Progenitor cell of endocrine pancreas (in vitro differentiated cells): ENCODE measurements around the gene KDM4B. TPM values are rescaled to one million over a fixed set of nuclear protein-coding genes. Genes with fewer than 3 reads are reported as not detected.

Source experiments
- DNase-seq: peaks from one replicate; pipeline ENCODE4 v3.0.0; 2021; ENCODE audit warnings: low spot score; ENCODE audit not compliant: unreplicated experiment
- H3K27ac Mint-ChIP-seq: 2 replicates; pipeline ENCODE4 v1.8.0; 2021; ENCODE audit warnings: mild to moderate bottlenecking, moderate library complexity, mixed read lengths
- H3K27me3 Mint-ChIP-seq: 2 replicates; pipeline ENCODE4 v1.8.0; 2021; ENCODE audit warnings: mixed read lengths
- H3K36me3 Mint-ChIP-seq: 2 replicates; pipeline ENCODE4 v1.8.0; 2022; ENCODE audit warnings: mixed read lengths; ENCODE audit not compliant: insufficient read depth
- H3K4me1 Mint-ChIP-seq: 2 replicates; pipeline ENCODE4 v1.8.0; 2021; ENCODE audit warnings: low read depth, mixed read lengths
- H3K4me3 Mint-ChIP-seq: 2 replicates; pipeline ENCODE4 v1.8.0; 2021; ENCODE audit warnings: low read depth, mild to moderate bottlenecking, moderate library complexity, mixed read lengths
- H3K9me3 Mint-ChIP-seq: 2 replicates; pipeline ENCODE4 v1.8.0; 2021; ENCODE audit warnings: low read depth, mixed read lengths
- total RNA-seq: library from RNA; stranded (reverse); gene quantifications from 2 replicates; pipeline ENCODE4 v1.2.1, GENCODE V29; 2021
- TF ChIP-seq, protein P1 (sequence below): fragments of 200-600 bp; sonication (generic); IDR thresholded peaks from one replicate; pipeline ENCODE4 v1.5.0; 2021; ENCODE audit warnings: antibody characterized with exemption, mild to moderate bottlenecking; ENCODE audit not compliant: unreplicated experiment

KDM4B gene
- total RNA-seq, 1 donor from 2014 or later: 59.6 TPM

DNA sequence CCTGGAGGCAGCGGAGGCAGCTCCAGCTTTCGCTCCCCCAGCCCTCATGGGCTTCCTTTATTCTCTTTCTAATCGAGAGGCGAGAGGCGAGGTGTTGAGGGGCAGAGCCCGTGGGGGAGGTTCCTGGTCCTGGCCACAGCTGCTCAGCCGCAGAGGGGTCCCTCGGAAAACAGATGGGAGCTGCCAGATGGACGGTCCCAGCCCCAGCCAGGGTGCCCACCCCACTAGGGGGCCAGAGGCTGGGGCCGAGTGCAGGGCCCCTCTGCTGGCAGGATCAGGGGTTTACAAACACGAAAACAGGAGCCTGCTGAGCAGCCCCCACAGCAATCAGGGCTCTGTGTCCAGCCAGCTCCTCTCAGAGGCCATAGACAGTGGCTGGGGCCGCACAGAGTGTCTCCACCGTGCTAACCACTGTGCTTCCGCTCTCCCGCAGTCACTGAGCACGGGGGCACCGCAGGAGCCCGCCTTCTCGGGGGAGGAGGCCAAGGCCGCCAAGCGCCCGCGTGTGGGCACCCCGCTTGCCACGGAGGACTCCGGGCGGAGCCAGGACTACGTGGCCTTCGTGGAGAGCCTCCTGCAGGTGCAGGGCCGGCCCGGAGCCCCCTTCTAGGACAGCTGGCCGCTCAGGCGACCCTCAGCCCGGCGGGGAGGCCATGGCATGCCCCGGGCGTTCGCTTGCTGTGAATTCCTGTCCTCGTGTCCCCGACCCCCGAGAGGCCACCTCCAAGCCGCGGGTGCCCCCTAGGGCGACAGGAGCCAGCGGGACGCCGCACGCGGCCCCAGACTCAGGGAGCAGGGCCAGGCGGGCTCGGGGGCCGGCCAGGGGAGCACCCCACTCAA, 182.2 kb downstream of the KDM4B start:
- DNase-seq: no peak
- TF ChIP-seq, protein P1, sequence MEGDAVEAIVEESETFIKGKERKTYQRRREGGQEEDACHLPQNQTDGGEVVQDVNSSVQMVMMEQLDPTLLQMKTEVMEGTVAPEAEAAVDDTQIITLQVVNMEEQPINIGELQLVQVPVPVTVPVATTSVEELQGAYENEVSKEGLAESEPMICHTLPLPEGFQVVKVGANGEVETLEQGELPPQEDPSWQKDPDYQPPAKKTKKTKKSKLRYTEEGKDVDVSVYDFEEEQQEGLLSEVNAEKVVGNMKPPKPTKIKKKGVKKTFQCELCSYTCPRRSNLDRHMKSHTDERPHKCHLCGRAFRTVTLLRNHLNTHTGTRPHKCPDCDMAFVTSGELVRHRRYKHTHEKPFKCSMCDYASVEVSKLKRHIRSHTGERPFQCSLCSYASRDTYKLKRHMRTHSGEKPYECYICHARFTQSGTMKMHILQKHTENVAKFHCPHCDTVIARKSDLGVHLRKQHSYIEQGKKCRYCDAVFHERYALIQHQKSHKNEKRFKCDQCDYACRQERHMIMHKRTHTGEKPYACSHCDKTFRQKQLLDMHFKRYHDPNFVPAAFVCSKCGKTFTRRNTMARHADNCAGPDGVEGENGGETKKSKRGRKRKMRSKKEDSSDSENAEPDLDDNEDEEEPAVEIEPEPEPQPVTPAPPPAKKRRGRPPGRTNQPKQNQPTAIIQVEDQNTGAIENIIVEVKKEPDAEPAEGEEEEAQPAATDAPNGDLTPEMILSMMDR: peak; percentile 12
- Mint-ChIP-seq H3K4me1 (no peaks in the 10 kb centered on the region), H3K36me3 (peaks cover 9% of the 10 kb centered on the region), H3K9me3 (no peaks in the 10 kb centered on the region), H3K27me3 (no peaks in the 10 kb centered on the region), H3K27ac (no peak overlapping the region), H3K4me3 (no peak overlapping the region)

DNA sequence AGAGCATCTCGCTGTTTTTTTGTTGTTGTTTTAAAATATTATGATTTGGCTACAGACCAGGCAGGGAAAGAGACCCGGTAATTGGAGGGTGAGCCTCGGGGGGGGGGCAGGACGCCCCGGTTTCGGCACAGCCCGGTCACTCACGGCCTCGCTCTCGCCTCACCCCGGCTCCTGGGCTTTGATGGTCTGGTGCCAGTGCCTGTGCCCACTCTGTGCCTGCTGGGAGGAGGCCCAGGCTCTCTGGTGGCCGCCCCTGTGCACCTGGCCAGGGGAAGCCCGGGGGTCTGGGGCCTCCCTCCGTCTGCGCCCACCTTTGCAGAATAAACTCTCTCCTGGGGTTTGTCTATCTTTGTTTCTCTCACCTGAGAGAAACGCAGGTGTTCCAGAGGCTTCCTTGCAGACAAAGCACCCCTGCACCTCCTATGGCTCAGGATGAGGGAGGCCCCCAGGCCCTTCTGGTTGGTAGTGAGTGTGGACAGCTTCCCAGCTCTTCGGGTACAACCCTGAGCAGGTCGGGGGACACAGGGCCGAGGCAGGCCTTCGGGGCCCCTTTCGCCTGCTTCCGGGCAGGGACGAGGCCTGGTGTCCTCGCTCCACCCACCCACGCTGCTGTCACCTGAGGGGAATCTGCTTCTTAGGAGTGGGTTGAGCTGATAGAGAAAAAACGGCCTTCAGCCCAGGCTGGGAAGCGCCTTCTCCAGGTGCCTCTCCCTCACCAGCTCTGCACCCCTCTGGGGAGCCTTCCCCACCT, 183.3 kb downstream of the KDM4B start:
- Mint-ChIP-seq H3K27me3 (no peaks in the 10 kb centered on the region), H3K27ac (no peak overlapping the region), H3K9me3 (no peaks in the 10 kb centered on the region), H3K4me3 (no peak overlapping the region), H3K4me1 (no peaks in the 10 kb centered on the region), H3K36me3 (peaks cover 3% of the 10 kb centered on the region)
- no peak for DNase-seq
- TF ChIP-seq, protein P1: no peak

DNA sequence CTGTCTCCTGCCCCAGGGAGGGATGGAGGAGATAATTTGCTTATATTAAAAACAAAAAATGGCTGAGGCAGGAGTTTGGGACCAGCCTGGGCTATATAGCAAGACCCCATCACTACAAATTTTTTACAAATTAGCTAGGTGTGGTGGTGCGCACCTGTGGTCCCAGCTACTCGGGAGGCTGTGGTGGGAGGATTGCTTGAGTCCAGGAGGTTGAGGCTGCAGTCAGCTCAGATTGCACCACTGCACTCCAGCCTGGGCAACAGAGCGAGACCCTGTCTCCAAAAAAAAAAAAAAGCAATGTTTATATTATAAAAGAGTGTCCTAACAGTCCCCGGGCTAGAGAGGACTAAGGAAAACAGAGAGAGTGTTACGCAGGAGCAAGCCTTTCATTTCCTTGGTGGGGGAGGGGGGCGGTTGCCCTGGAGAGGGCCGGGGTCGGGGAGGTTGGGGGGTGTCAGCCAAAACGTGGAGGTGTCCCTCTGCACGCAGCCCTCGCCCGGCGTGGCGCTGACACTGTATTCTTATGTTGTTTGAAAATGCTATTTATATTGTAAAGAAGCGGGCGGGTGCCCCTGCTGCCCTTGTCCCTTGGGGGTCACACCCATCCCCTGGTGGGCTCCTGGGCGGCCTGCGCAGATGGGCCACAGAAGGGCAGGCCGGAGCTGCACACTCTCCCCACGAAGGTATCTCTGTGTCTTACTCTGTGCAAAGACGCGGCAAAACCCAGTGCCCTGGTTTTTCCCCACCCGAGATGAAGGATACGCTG, 184.0 kb downstream of the KDM4B start:
- H3K27ac Mint-ChIP-seq: peak overlapping the region; percentile 31
- no peaks in the 10 kb centered on the region for H3K4me1 Mint-ChIP-seq
- DNase-seq: no peak

DNA sequence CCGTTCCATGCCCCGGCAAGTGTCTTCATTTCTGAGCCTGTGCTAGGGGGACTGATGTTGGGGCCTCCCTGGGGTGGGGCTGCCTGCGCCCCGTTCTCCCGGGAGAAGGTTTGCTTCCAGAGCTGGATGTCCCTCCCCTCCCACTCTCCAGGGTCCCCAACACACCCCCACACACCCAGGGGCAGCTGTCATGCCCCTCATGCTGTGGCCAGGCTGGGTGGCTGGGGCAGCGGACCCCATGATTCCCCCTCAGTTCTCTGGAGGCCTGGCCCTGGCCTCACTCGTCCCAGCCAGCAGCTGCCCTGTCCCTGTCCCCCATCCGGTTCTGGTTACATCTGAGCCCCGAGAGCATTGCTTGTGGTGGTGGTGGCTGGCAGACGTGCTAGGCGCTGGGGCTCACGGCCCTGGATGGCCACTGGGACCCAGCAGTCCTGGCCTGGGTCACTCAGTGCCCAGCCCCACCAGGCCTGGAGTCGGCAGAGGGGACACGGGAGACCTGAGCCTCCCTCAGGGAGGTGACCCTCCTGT, 184.8 kb downstream of the KDM4B start:
- H3K4me3 Mint-ChIP-seq: no peak overlapping the region
- H3K9me3 Mint-ChIP-seq: no peaks in the 10 kb centered on the region
- H3K36me3 Mint-ChIP-seq: peaks cover 3% of the 10 kb centered on the region
- DNase-seq: no peak
- no peaks in the 10 kb centered on the region for H3K4me1 Mint-ChIP-seq
- no peaks in the 10 kb centered on the region for H3K27me3 Mint-ChIP-seq
- peak overlapping the region; percentile 31 for H3K27ac Mint-ChIP-seq
- TF ChIP-seq, protein P1: no peak

More for the DNA sequence above, 184.0 kb downstream of the KDM4B start:
- no peaks in the 10 kb centered on the region for H3K27me3 Mint-ChIP-seq
- no peaks in the 10 kb centered on the region for H3K9me3 Mint-ChIP-seq
- TF ChIP-seq, protein P1: no peak
- peaks cover 3% of the 10 kb centered on the region for H3K36me3 Mint-ChIP-seq
- H3K4me3 Mint-ChIP-seq: no peak overlapping the region
